ENCODE measurements around the gene TM6SF1. TPM values are rescaled to one million over a fixed set of nuclear protein-coding genes. Genes with fewer than 3 reads are reported as not detected.

TM6SF1 gene
- total and polyA plus RNA-seq, 2 of the 8 experiments (the other 6 are each of a cell fraction or from before 2014, with no cell fraction given): 0.74 to 1.0 TPM

GRCh38 chr15:83129791-83130190 is 22.3 kb downstream of the TM6SF1 start:
- Histone ChIP-seq H3K27me3 (replicated peaks in 1 of 4; ENCODE audit: control insufficient read depth in 3 of 4, extremely low read depth in 1 of 4, insufficient read depth in 3 of 4, low read length in 3 of 4) (no peaks in the 10 kb centered on the region), H3K14ac (ENCODE audit: insufficient read length) (no peak overlapping the region), H4K20me1 (replicated peaks in 1 of 2; ENCODE audit: control insufficient read depth in 1 of 2, insufficient read depth in 2 of 2, low read length in 2 of 2) (peaks cover 0 to 2% of the 10 kb centered on the region in 2 experiments), H2AFZ (ENCODE audit: low read length) (no peak overlapping the region), H3K4ac (replicated peaks; ENCODE audit: insufficient read length, low read depth, low read length) (no peak overlapping the region), H2BK20ac (ENCODE audit: low read length) (no peak overlapping the region), H3K23ac (ENCODE audit: insufficient read length) (no peak overlapping the region), H2AK5ac (ENCODE audit: low read depth, low read length) (no peak overlapping the region), H3K4me3 (ENCODE audit: extremely low read depth in 1 of 4, insufficient read depth in 2 of 4, low read depth in 3 of 4, low read length in 4 of 4) (no peak overlapping the region), H2BK15ac (ENCODE audit: low read length) (no peak overlapping the region), H3K9ac (replicated peaks in 1 of 4; ENCODE audit: extremely low read depth in 1 of 4, low read depth in 3 of 4, low read length in 3 of 4) (no peak overlapping the region), H3K56ac (replicated peaks; ENCODE audit: insufficient read length, low read depth, low read length) (no peak overlapping the region), H4K91ac (replicated peaks; ENCODE audit: insufficient read length, low read length) (no peak overlapping the region), H3K79me1 (ENCODE audit: low read depth, low read length) (no peaks in the 10 kb centered on the region), H3K18ac (ENCODE audit: extremely low read depth, low read length) (no peak overlapping the region), H2BK5ac (ENCODE audit: low read depth, low read length) (no peak overlapping the region), H3K4me1 (replicated peaks in 1 of 4; ENCODE audit: control insufficient read depth in 3 of 4, insufficient read depth in 4 of 4, low read length in 3 of 4) (no peaks in the 10 kb centered on the region), H4K8ac (ENCODE audit: extremely low read depth, insufficient read depth, low read length) (no peak overlapping the region), H2BK12ac (ENCODE audit: low read depth, low read length) (no peak overlapping the region), H2BK120ac (replicated peaks; ENCODE audit: low read depth, low read length) (no peak overlapping the region), H3K36me3 (ENCODE audit: control insufficient read depth in 2 of 4, insufficient read depth in 4 of 4, low read length in 3 of 4) (no peaks in the 10 kb centered on the region), H3K23me2 (ENCODE audit: low read depth, low read length) (no peaks in the 10 kb centered on the region), H3K4me2 (ENCODE audit: insufficient read depth in 1 of 2, low read depth in 2 of 2, low read length in 2 of 2) (no peak overlapping the region), H3K27ac (ENCODE audit: low read depth, low read length) (no peak overlapping the region), H3K79me2 (ENCODE audit: control insufficient read depth in 1 of 2, insufficient read depth in 2 of 2, low read length in 2 of 2) (no peaks in the 10 kb centered on the region), H4K5ac (ENCODE audit: insufficient read length, low read depth, low read length) (no peak overlapping the region), H3K9me3 (ENCODE audit: insufficient read depth in 2 of 2, low read depth in 1 of 2, low read length in 1 of 2) (no peaks in the 10 kb centered on the region)
- TF ChIP-seq CREB1 (IDR thresholded peaks at IDR 0.05) (no peak), TAF1 (IDR thresholded peaks at IDR 0.05; ENCODE audit: low read depth, low read length) (no peak), TBP (IDR thresholded peaks at IDR 0.05; ENCODE audit: low read depth, low read length) (no peak), SP1 (IDR thresholded peaks at IDR 0.05; ENCODE audit: low read depth, low read length) (no peak), SP2 (IDR thresholded peaks at IDR 0.05; ENCODE audit: low read length) (no peak), NANOG (IDR thresholded peaks at IDR 0.05; ENCODE audit: insufficient read depth, low read depth, low read length, poor library complexity, severe bottlenecking) (no peak), SIX5 (IDR thresholded peaks at IDR 0.05; ENCODE audit: low read depth, low read length) (no peak), SIRT6 (IDR thresholded peaks at IDR 0.05; ENCODE audit: low read length) (no peak), RNF2 (IDR thresholded peaks at IDR 0.05; ENCODE audit: borderline replicate concordance, low read depth, low read length, missing control alignments, poor library complexity, severe bottlenecking) (no peak), KDM4A (IDR thresholded peaks at IDR 0.05; ENCODE audit: low read depth, low read length, severe bottlenecking) (no peak), EP300 (IDR thresholded peaks at IDR 0.05; ENCODE audit: borderline replicate concordance in 1 of 2, low read depth in 2 of 2, low read length in 2 of 2) (no peak)
- POLR2A ChIA-PET (ENCODE audit: partially characterized antibody): interaction anchor here (0.6 to 2.3 kb wide), 6 partner anchors 10 to 127 kb away, joined by 3 to 13 read pairs (median 4); no protein-coding TSS in a partner anchor
- 87% methylated on average over 2 of the region's 2 CpGs; no CpG with 5 or more reads in 1 of the 2 experiments for WGBS, 2 experiments (ENCODE audit: extremely low coverage in 1 of 2, insufficient coverage in 1 of 2, insufficient read length in 1 of 2, insufficient replicate concordance in 2 of 2, low coverage in 1 of 2, low lambda C conversion rate in 2 of 2, missing lambda C conversion rate in 1 of 2)
- CTCF ChIA-PET (ENCODE audit: partially characterized antibody): interaction anchor here (0.6 to 1.2 kb wide), 3 partner anchors 84 to 281 kb away, joined by 3 to 4 read pairs (median 3); no protein-coding TSS in a partner anchor
- FAIRE-seq (no peak), DNase-seq (ENCODE audit: low read depth in 1 of 2, low spot score in 2 of 2) (no peak)

Data from H1 (cell line).